K562 (cell line): ENCODE measurements around the gene CD84. TPM values are rescaled to one million over a fixed set of nuclear protein-coding genes. Genes with fewer than 3 reads are reported as not detected.

Source experiments
- CHCHD3 ChIP-seq: fragments of 250-450 bp; sonication (Bioruptor Pico); IDR thresholded peaks from 2 replicates; pipeline ENCODE4 v2.1.2; 2022; ENCODE audit warnings: mild to moderate bottlenecking
- E2F3 ChIP-seq: fragments of 250-450 bp; sonication (Bioruptor Pico); IDR thresholded peaks from 2 replicates; pipeline ENCODE4 v1.4.0; 2020; ENCODE audit warnings: mild to moderate bottlenecking
- FOXM1 ChIP-seq, 2 experiments: fragments of 450-650 bp in 1 of 2; sonication (generic) in 1 of 2; formaldehyde crosslinking in 1 of 2; IDR thresholded peaks; 2 replicates each; pipeline versions ENCODE4 v1.6.1 to v1.9.0; 2017 to 2022; ENCODE audit warnings: low read depth in 2 of 2, mild to moderate bottlenecking in 2 of 2, missing genetic modification reagents in 1 of 2, moderate library complexity in 1 of 2
- JUNB ChIP-seq: fragments of 450-650 bp; formaldehyde crosslinking; conservative IDR thresholded peaks from 2 replicates; pipeline ENCODE4 v1.4.0; 2020; ENCODE audit warnings: mild to moderate bottlenecking
- MCM2 ChIP-seq: fragments of 450-650 bp; IDR thresholded peaks from 2 replicates; pipeline ENCODE4 v1.6.1; 2017; ENCODE audit warnings: low read depth, mild to moderate bottlenecking
- MCM5 ChIP-seq: fragments of 450-650 bp; IDR thresholded peaks from 2 replicates; pipeline ENCODE4 v1.6.1; 2016; ENCODE audit warnings: low read depth
- RUNX1 ChIP-seq: sonication (generic); IDR thresholded peaks from 2 replicates; pipeline ENCODE4 v1.6.1; 2016; ENCODE audit warnings: antibody characterized with exemption, low read depth
- SIX5 ChIP-seq, 2 experiments: IDR thresholded peaks; 2 replicates each; pipeline ENCODE4 v1.6.1; 2011; ENCODE audit warnings: low read length in 2 of 2, borderline replicate concordance in 1 of 2, low read depth in 1 of 2, mild to moderate bottlenecking in 1 of 2, moderate library complexity in 1 of 2; ENCODE audit not compliant: insufficient read depth in 1 of 2
- SOX6 ChIP-seq: fragments of 450-650 bp; IDR thresholded peaks from 2 replicates; pipeline ENCODE4 v1.6.1; 2014; ENCODE audit warnings: mild to moderate bottlenecking
- TCF3 ChIP-seq: sonication (generic); formaldehyde crosslinking; IDR thresholded peaks from 2 replicates; pipeline ENCODE4 v1.4.0; 2020; ENCODE audit warnings: mild to moderate bottlenecking, missing genetic modification reagents
- THRAP3 ChIP-seq: fragments of 450-650 bp; IDR thresholded peaks from 2 replicates; pipeline ENCODE4 v1.6.1; 2016; ENCODE audit warnings: mild to moderate bottlenecking, inconsistent platforms, borderline replicate concordance
- TRIM28 ChIP-seq: fragments of 450-650 bp; IDR thresholded peaks from 2 replicates; pipeline ENCODE4 v1.6.1; 2017
- ZNF217 ChIP-seq: sonication (generic); formaldehyde crosslinking; IDR thresholded peaks from 2 replicates; pipeline ENCODE4 v1.8.0; 2022; ENCODE audit warnings: mild to moderate bottlenecking, missing genetic modification reagents
- ZNF23 ChIP-seq: fragments of 250-450 bp; sonication (Bioruptor Pico); IDR thresholded peaks from 2 replicates; pipeline ENCODE4 v1.4.0; 2020; ENCODE audit warnings: mild to moderate bottlenecking
- polyA plus RNA-seq, 8 experiments: library from polyadenylated mRNA; depleted of rRNA in 4 of 8; stranded (reverse) in 5 of 8; unstranded in 3 of 8; fragments of >200 nt; fragmentation: Nextera tagmentation in 2 of 8; fragmentation: Illumina TruSeq in 1 of 8; extraction: Ambion mirVana in 2 of 8; extraction: Trizol in 1 of 8; gene quantifications; 2 replicates each; pipeline versions ENCODE4 v1.2.1 to v1.2.3, GENCODE V29; 2011 to 2014; ENCODE audit warnings: inconsistent platforms in 1 of 8, missing spikeins in 1 of 8
- total RNA-seq, 7 experiments: library from RNA; depleted of rRNA in 6 of 7; stranded (reverse); fragments of >200 nt in 6 of 7; fragmentation: Illumina TruSeq in 2 of 7; extraction: Trizol in 2 of 7; gene quantifications; 2 replicates each; pipeline versions ENCODE4 v1.2.1 to v1.2.3, GENCODE V29; 2011 to 2021; ENCODE audit warnings: low replicate concordance in 1 of 7
- TF ChIP-seq, protein P1 (sequence below): fragments of 450-650 bp; IDR thresholded peaks from 2 replicates; pipeline ENCODE4 v1.6.1; 2016; ENCODE audit warnings: low read depth
- TF ChIP-seq, protein P2 (sequence below), 2 experiments: IDR thresholded peaks; 2 replicates each; pipeline ENCODE4 v1.6.1; 2011; ENCODE audit warnings: borderline replicate concordance in 1 of 2, control low read depth in 1 of 2, low read depth in 1 of 2, low read length in 1 of 2, mild to moderate bottlenecking in 1 of 2, mixed read lengths in 1 of 2, moderate library complexity in 1 of 2; ENCODE audit not compliant: insufficient read depth in 1 of 2, insufficient read length in 1 of 2, poor library complexity in 1 of 2, severe bottlenecking in 1 of 2; ENCODE audit errors: extremely low read depth in 1 of 2

The CD84 gene
- total and polyA plus RNA-seq, 9 of the 15 experiments (the other 6 are each of a cell fraction or from before 2014, with no cell fraction given), result 0.82 to 6.8 (median 2.0) TPM

DNA sequence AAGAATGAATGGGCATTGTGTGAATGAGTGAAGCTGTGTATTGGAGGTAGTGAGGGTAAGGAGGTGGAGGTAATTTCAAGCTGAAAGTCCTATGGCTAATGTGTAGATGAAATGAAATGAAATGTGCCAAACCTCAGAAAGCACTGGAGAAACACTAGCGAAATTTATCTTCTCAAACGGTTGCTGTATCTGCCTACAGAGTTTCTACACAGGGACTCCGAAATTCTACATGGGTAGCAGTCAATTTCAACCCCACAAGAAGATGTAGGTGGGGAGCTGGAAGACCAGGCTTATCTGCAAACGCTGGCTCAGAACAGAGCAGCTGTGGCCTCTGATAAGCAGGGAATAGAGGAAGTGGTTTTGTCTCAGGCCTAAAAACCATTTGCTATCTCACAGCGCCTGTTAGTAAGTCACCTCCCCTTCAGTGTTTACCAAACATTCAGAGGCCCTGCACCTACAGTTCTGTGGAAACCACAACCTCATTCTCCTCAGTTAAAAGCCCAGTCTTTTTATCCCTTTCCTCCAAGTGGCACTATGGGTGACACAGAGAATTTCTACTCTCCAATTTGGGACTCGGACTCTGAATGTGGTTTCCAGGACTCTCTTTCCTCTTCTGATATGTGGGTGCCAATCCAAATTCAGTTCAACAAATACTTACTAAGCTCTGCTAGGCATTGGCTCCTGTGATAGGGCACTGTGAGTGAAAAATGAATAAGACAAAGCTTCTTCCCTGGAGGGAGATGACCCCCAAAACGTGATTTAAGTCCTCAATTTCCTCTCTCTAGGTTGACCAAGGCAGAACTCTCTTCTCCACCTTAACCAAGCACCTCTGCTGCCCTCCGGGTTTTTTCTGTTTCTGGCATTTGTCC lies 39.1 kb downstream of the CD84 start (continued):
- TF ChIP-seq, protein P1, sequence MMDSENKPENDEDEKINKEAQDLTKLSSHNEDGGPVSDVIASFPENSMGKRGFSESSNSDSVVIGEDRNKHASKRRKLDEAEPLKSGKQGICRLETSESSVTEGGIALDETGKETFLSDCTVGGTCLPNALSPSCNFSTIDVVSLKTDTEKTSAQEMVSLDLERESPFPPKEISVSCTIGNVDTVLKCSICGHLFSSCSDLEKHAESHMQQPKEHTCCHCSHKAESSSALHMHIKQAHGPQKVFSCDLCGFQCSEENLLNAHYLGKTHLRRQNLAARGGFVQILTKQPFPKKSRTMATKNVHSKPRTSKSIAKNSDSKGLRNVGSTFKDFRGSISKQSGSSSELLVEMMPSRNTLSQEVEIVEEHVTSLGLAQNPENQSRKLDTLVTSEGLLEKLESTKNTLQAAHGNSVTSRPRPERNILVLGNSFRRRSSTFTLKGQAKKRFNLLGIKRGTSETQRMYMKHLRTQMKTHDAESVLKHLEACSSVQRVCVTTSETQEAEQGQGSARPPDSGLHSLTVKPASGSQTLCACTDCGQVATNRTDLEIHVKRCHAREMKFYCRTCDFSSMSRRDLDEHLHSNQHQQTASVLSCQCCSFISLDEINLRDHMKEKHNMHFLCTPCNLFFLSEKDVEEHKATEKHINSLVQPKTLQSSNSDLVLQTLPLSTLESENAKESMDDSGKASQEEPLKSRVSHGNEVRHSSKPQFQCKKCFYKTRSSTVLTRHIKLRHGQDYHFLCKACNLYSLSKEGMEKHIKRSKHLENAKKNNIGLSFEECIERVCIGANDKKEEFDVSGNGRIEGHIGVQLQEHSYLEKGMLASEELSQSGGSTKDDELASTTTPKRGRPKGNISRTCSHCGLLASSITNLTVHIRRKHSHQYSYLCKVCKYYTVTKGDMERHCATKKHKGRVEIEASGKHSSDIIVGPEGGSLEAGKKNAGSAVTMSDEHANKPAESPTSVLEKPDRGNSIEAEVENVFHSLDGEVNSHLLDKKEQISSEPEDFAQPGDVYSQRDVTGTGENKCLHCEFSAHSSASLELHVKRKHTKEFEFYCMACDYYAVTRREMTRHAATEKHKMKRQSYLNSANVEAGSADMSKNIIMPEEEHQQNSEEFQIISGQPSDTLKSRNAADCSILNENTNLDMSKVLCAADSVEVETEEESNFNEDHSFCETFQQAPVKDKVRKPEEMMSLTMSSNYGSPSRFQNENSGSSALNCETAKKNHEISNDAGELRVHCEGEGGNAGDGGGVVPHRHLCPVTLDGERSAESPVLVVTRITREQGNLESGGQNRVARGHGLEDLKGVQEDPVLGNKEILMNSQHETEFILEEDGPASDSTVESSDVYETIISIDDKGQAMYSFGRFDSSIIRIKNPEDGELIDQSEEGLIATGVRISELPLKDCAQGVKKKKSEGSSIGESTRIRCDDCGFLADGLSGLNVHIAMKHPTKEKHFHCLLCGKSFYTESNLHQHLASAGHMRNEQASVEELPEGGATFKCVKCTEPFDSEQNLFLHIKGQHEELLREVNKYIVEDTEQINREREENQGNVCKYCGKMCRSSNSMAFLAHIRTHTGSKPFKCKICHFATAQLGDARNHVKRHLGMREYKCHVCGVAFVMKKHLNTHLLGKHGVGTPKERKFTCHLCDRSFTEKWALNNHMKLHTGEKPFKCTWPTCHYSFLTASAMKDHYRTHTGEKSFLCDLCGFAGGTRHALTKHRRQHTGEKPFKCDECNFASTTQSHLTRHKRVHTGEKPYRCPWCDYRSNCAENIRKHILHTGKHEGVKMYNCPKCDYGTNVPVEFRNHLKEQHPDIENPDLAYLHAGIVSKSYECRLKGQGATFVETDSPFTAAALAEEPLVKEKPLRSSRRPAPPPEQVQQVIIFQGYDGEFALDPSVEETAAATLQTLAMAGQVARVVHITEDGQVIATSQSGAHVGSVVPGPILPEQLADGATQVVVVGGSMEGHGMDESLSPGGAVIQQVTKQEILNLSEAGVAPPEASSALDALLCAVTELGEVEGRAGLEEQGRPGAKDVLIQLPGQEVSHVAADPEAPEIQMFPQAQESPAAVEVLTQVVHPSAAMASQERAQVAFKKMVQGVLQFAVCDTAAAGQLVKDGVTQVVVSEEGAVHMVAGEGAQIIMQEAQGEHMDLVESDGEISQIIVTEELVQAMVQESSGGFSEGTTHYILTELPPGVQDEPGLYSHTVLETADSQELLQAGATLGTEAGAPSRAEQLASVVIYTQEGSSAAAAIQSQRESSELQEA, result no peak
- no peak for TF ChIP-seq CHCHD3 (CRISPR knock-in tag)
- no peak; the same call in none of the 2 replicates for TF ChIP-seq TRIM28
- TF ChIP-seq SOX6, result peak; percentile 100
- 0 out of 2 replicates have a peak, but pooled peaks have one; percentile 67 for TF ChIP-seq THRAP3
- no peak for TF ChIP-seq MCM2
- peak; percentile 99 for TF ChIP-seq FOXM1 (IDR thresholded peaks at IDR 0.05; ENCODE audit: low read depth)
- no peak for TF ChIP-seq FOXM1 (CRISPR knock-in tag; IDR thresholded peaks at IDR 0.05; ENCODE audit: low read depth)
- TF ChIP-seq RUNX1, result peak; percentile 99
- TF ChIP-seq, protein P2, sequence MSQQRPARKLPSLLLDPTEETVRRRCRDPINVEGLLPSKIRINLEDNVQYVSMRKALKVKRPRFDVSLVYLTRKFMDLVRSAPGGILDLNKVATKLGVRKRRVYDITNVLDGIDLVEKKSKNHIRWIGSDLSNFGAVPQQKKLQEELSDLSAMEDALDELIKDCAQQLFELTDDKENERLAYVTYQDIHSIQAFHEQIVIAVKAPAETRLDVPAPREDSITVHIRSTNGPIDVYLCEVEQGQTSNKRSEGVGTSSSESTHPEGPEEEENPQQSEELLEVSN (IDR thresholded peaks at IDR 0.05; ENCODE audit: borderline replicate concordance in 1 of 2, extremely low read depth in 1 of 2, insufficient read depth in 1 of 2, insufficient read length in 1 of 2, low read depth in 1 of 2, low read length in 1 of 2, poor library complexity in 1 of 2, severe bottlenecking in 1 of 2), result no peak
- TF ChIP-seq MCM5, result no peak
- no peak for TF ChIP-seq SIX5 (IDR thresholded peaks at IDR 0.05; ENCODE audit: borderline replicate concordance in 1 of 2, insufficient read depth in 1 of 2, low read depth in 1 of 2, low read length in 2 of 2)
- TF ChIP-seq JUNB, result no peak
- TF ChIP-seq E2F3 (CRISPR knock-in tag), result no peak
- TF ChIP-seq ZNF23 (CRISPR knock-in tag), result no peak
- no peak for TF ChIP-seq ZNF217 (CRISPR knock-in tag)
- peak; percentile 100 for TF ChIP-seq TCF3
